OCI-LY7 (cell line): ENCODE measurements around the gene DAPK3. TPM values are rescaled to one million over a fixed set of nuclear protein-coding genes. Genes with fewer than 3 reads are reported as not detected.

ENCODE experiments used
- BruUV-seq: library from RNA; stranded (reverse); fragments of 400-500 nt; replicated peaks from 2 replicates; lab custom pipeline; 2021; lab: Mats Ljungman, UMichigan
- CTCF ChIA-PET: fragments of 300-600 bp; sonication (Branson Sonifier 250); formaldehyde crosslinking; loops from one replicate; lab custom pipeline; 2022; ENCODE audit warnings: antibody characterized with exemption; ENCODE audit not compliant: unreplicated experiment; lab: Charles Lee
- POLR2A ChIA-PET: fragments of 300-600 bp; sonication (Branson Sonifier 250); formaldehyde crosslinking; loops from one replicate; lab custom pipeline; 2022; ENCODE audit warnings: antibody characterized with exemption; lab: Charles Lee
- DNase-seq: peaks from one replicate; pipeline ENCODE4 v3.0.0-alpha.2; 2015; ENCODE audit warnings: low spot score
- H2AFZ ChIP-seq: fragments of 200-600 bp; sonication (generic), shearing (Covaris generic); 2 replicates; pipeline ENCODE4 v1.6.1; 2014; ENCODE audit warnings: mild to moderate bottlenecking, antibody characterized with exemption, low read length, moderate library complexity
- H3K27ac ChIP-seq: fragments of 200-600 bp; sonication (generic); 2 replicates; pipeline ENCODE4 v1.5.1; 2014; ENCODE audit warnings: mixed run types, low read depth, mild to moderate bottlenecking, moderate library complexity, low read length, inconsistent platforms; ENCODE audit not compliant: poor library complexity, severe bottlenecking
- H3K36me3 ChIP-seq: fragments of 200-600 bp; sonication (generic); 2 replicates; pipeline ENCODE4 v1.6.1; 2014; ENCODE audit warnings: mild to moderate bottlenecking, antibody characterized with exemption, low read length, moderate library complexity, mixed read lengths; ENCODE audit not compliant: insufficient read depth
- H3K4me1 ChIP-seq: fragments of 200-600 bp; sonication (generic); 2 replicates; pipeline ENCODE4 v1.5.1; 2014; ENCODE audit warnings: mild to moderate bottlenecking, low read length; ENCODE audit not compliant: insufficient read depth, poor library complexity, severe bottlenecking
- H3K4me2 ChIP-seq: fragments of 200-600 bp; sonication (generic); 2 replicates; pipeline ENCODE4 v1.6.1; 2014; ENCODE audit warnings: mild to moderate bottlenecking, low read length
- H3K4me3 ChIP-seq: fragments of 200-600 bp; sonication (generic); 2 replicates; pipeline ENCODE4 v1.5.1; 2014; ENCODE audit warnings: mild to moderate bottlenecking, low read depth, low read length; ENCODE audit not compliant: poor library complexity, severe bottlenecking
- H3K79me2 ChIP-seq: fragments of 200-600 bp; sonication (generic); 2 replicates; pipeline ENCODE4 v1.6.1; 2016; ENCODE audit warnings: low read depth, mild to moderate bottlenecking, low read length, moderate library complexity, mixed read lengths; ENCODE audit not compliant: insufficient read depth
- H3K9me2 ChIP-seq: fragments of 200-600 bp; sonication (generic); 2 replicates; pipeline ENCODE4 v1.6.1; 2016; ENCODE audit warnings: mild to moderate bottlenecking, low read length, mixed read lengths; ENCODE audit not compliant: insufficient read depth
- H3K9me3 ChIP-seq: fragments of 200-600 bp; sonication (generic); 2 replicates; pipeline ENCODE4 v1.6.1; 2014; ENCODE audit warnings: mild to moderate bottlenecking, mixed run types, low read length, mixed read lengths
- H4K20me1 ChIP-seq: fragments of 200-600 bp; sonication (generic); 2 replicates; pipeline ENCODE4 v1.6.1; 2014; ENCODE audit warnings: mild to moderate bottlenecking, antibody characterized with exemption, low read length, moderate library complexity, mixed read lengths; ENCODE audit not compliant: insufficient read depth
- CTCF ChIP-seq: fragments of 200-600 bp; sonication (generic); conservative IDR thresholded peaks from 2 replicates; pipeline ENCODE4 v1.5.1; 2014; ENCODE audit warnings: mild to moderate bottlenecking, antibody characterized with exemption, low read length, moderate library complexity, mixed read lengths
- EZH2phosphoT487 ChIP-seq: fragments of 200-600 bp; sonication (generic); IDR thresholded peaks from 2 replicates; pipeline ENCODE4 v1.6.1; 2018; ENCODE audit warnings: low read depth, borderline replicate concordance, mild to moderate bottlenecking, mixed run types, antibody characterized with exemption, low read length, moderate library complexity, mixed read lengths
- intact Hi-C: fragments of 100-400 bp; cut with micrococcal nuclease; formaldehyde crosslinking; loops from one replicate; pipeline ENCODE4 v1.10.0; 2022; ENCODE audit not compliant: unreplicated experiment
- total RNA-seq, 2 experiments: library from RNA; depleted of rRNA in 1 of 2; stranded (reverse); fragments of >200 nt in 1 of 2; shearing (Covaris generic) in 1 of 2; gene quantifications; 2 replicates each; pipeline ENCODE4 v1.2.3, GENCODE V29; 2014 to 2022

DAPK3 gene
- total RNA-seq, 2 experiments from 2014 or later: 47.1 to 49.3 TPM

- no peak overlapping the region for H3K4me2 ChIP-seq
- no peaks in the 10 kb centered on the region for H3K4me1 ChIP-seq
- no peak for TF ChIP-seq CTCF
- no peak for TF ChIP-seq EZH2phosphoT487
- H3K9me2 ChIP-seq: no peaks in the 10 kb centered on the region
- H3K9me3 ChIP-seq: no peaks in the 10 kb centered on the region
- H3K79me2 ChIP-seq: peaks cover 35% of the 10 kb centered on the region
- H2AFZ ChIP-seq: no peak overlapping the region
- no peak overlapping the region for H3K4me3 ChIP-seq
- POLR2A ChIA-PET: interaction anchor here (1.1 kb wide), 1 partner anchor 8 kb away, joined by 3 read pairs; the partner anchor contains the start of gene EEF2
- H3K36me3 ChIP-seq: peaks cover 80% of the 10 kb centered on the region
- CTCF ChIA-PET: no interaction called here
- DNase-seq: no peak
- intact Hi-C loops: no loop called here
- no peak overlapping the region for H3K27ac ChIP-seq
- no TSS peak for BruUV-seq
- peaks cover 35% of the 10 kb centered on the region for H4K20me1 ChIP-seq
Observed at GRCh38 chr19:3977242-3978143, 6.6 kb upstream of the DAPK3 start.

- Histone ChIP-seq H3K4me2 (no peak overlapping the region), H3K36me3 (peaks cover 75% of the 10 kb centered on the region), H3K9me3 (no peaks in the 10 kb centered on the region), H3K9me2 (no peaks in the 10 kb centered on the region), H3K79me2 (peaks cover 27% of the 10 kb centered on the region), H3K27ac (no peak overlapping the region), H3K4me1 (peaks cover 7% of the 10 kb centered on the region), H3K4me3 (no peak overlapping the region), H4K20me1 (peaks cover 27% of the 10 kb centered on the region), H2AFZ (no peak overlapping the region)
- no TSS peak for BruUV-seq
- no peak for DNase-seq
- CTCF ChIA-PET: no interaction called here
- TF ChIP-seq CTCF: no peak
- no peak for TF ChIP-seq EZH2phosphoT487
- intact Hi-C loops: no loop called here
- POLR2A ChIA-PET: interaction anchor here (1.1 kb wide), 1 partner anchor 9 kb away, joined by 3 read pairs; the partner anchor contains the start of gene EEF2
Observed at GRCh38 chr19:3976495-3977241, 5.8 kb upstream of the DAPK3 start.
